ENCODE measurements around the gene MLXIPL. TPM values are rescaled to one million over a fixed set of nuclear protein-coding genes. Genes with fewer than 3 reads are reported as not detected.
"Not testable (repeated sequence)": the region's sequence is repeated elsewhere in the genome, so short reads cannot be mapped to it uniquely, and the experiment has no call there.

MLXIPL gene
- total and polyA plus RNA-seq, 4 donors: 50.3 to 384 (median 232) TPM

DNA sequence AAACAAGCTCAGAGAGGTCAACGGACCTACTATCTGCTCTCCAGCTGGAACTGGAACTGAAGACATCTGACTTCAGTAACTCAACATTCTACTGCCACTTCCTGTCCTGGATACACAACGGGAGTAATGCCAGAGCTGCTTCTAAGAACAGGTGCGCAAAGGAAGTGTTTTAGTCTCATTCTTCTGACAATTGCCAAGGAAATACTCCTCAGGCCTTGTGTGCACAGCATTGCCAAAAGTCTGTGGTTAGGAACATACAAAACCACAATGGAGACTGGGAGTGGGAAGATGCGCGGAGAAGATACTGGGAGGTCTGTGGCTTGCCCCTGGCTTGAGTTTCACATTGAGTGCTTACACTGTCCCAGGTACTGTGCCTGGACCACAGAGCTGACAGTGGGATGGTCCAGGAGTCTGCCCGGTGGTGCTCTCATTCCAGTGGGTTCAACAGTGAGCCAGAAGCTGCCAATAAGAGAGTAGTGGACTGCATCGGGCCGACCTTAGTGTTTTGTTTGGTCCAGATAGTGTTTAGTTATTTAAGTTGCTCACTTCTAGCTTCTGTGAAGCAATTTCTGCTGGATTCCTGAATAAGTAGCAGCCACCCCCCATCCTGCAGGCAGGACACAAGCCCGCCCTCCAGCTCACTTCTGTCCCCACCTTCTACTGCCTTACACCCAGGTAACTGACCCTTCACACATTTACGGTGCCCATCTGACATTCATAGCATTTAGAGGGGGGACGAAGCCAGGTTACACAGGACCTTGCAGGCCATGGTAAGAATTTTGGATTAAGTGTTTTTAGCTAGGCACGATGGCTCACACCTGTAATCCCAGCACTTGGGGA lies 56.3 kb downstream of the MLXIPL start:
- no peaks in the 10 kb centered on the region for H3K9me3 ChIP-seq (ENCODE audit: control insufficient read depth in 4 of 4, low read length in 3 of 4)
- DNase-seq (ENCODE audit: low spot score): no peak
- no peak overlapping the region for H3K27ac ChIP-seq (ENCODE audit: low read depth in 1 of 2, low read length in 2 of 2)
- H3K9ac ChIP-seq (ENCODE audit: low read depth in 1 of 2, low read length in 2 of 2): no peak overlapping the region
- H3K27me3 ChIP-seq (ENCODE audit: control insufficient read depth in 4 of 4, insufficient read depth in 4 of 4, low read length in 3 of 4): no peaks in the 10 kb centered on the region
- TF ChIP-seq TAF1 (conservative IDR thresholded peaks at IDR 0.05) (no peak), HNF4G (IDR thresholded peaks at IDR 0.05) (no peak)
- peaks cover 13 to 28% (median 17%) of the 10 kb centered on the region in 4 donors for H3K36me3 ChIP-seq (ENCODE audit: control insufficient read depth in 4 of 4, insufficient read depth in 3 of 4, low read depth in 1 of 4, low read length in 3 of 4)
- 86% methylated on average over 12 of the region's 12 CpGs for whole genome bisulfite sequencing
- H3K4me3 ChIP-seq (ENCODE audit: low read depth in 1 of 3, low read length in 3 of 3): no peak overlapping the region
- peaks cover 0 to 8% (median 0%) of the 10 kb centered on the region in 4 donors for H3K4me1 ChIP-seq (ENCODE audit: control insufficient read depth in 4 of 4, insufficient read depth in 4 of 4, low read length in 3 of 4)

DNA sequence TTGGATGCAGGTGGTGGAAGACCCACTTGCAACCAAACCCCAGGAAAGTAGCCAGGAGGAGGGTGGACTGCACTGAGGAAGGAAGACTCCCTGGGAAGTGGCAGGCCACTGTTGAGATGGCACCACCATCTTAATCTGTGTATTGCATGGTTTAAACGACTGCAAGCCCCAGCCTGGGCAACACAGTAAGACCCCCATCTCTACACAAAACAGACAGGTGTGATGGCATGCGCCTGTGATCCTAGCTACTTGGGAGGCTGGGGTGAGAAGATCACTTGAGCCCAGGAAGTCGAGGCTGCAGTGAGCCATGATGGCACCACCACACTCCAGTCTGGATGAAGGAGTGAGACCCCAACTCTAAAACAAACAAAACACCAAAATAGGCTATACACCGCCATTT lies 57.2 kb downstream of the MLXIPL start:
- no peak overlapping the region for H3K4me3 ChIP-seq (ENCODE audit: low read depth in 1 of 3, low read length in 3 of 3)
- no peaks in the 10 kb centered on the region for H3K9me3 ChIP-seq (ENCODE audit: control insufficient read depth in 4 of 4, low read length in 3 of 4)
- peaks cover 0 to 8% (median 0%) of the 10 kb centered on the region in 4 donors for H3K4me1 ChIP-seq (ENCODE audit: control insufficient read depth in 4 of 4, insufficient read depth in 4 of 4, low read length in 3 of 4)
- H3K9ac ChIP-seq (ENCODE audit: low read depth in 1 of 2, low read length in 2 of 2): no peak overlapping the region
- WGBS: 88% methylated on average over 4 of the region's 4 CpGs
- no peaks in the 10 kb centered on the region for H3K27me3 ChIP-seq (ENCODE audit: control insufficient read depth in 4 of 4, insufficient read depth in 4 of 4, low read length in 3 of 4)
- no peak overlapping the region for H3K27ac ChIP-seq (ENCODE audit: low read depth in 1 of 2, low read length in 2 of 2)
- TF ChIP-seq, protein P1, sequence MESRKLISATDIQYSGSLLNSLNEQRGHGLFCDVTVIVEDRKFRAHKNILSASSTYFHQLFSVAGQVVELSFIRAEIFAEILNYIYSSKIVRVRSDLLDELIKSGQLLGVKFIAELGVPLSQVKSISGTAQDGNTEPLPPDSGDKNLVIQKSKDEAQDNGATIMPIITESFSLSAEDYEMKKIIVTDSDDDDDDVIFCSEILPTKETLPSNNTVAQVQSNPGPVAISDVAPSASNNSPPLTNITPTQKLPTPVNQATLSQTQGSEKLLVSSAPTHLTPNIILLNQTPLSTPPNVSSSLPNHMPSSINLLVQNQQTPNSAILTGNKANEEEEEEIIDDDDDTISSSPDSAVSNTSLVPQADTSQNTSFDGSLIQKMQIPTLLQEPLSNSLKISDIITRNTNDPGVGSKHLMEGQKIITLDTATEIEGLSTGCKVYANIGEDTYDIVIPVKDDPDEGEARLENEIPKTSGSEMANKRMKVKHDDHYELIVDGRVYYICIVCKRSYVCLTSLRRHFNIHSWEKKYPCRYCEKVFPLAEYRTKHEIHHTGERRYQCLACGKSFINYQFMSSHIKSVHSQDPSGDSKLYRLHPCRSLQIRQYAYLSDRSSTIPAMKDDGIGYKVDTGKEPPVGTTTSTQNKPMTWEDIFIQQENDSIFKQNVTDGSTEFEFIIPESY (IDR thresholded peaks at IDR 0.05): no peak
- TF ChIP-seq GABPA (IDR thresholded peaks at IDR 0.05 in 1 of 2, conservative IDR thresholded peaks at IDR 0.05 in 1 of 2) (no peak), TAF1 (conservative IDR thresholded peaks at IDR 0.05) (no peak), SP1 (IDR thresholded peaks at IDR 0.05) (no peak), JUND (IDR thresholded peaks at IDR 0.05) (no peak), RAD21 (IDR thresholded peaks at IDR 0.05) (no peak), HNF4G (IDR thresholded peaks at IDR 0.05) (no peak), EGR1 (IDR thresholded peaks at IDR 0.05; ENCODE audit: low read depth in 2 of 2) (no peak), HNF4A (conservative IDR thresholded peaks at IDR 0.05) (no peak), FOXA1 (IDR thresholded peaks at IDR 0.05) (no peak), NR2F2 (IDR thresholded peaks at IDR 0.05) (no peak), YY1 (IDR thresholded peaks at IDR 0.05) (no peak), RXRA (IDR thresholded peaks at IDR 0.05) (no peak)
- TF ChIP-seq, protein P2, sequence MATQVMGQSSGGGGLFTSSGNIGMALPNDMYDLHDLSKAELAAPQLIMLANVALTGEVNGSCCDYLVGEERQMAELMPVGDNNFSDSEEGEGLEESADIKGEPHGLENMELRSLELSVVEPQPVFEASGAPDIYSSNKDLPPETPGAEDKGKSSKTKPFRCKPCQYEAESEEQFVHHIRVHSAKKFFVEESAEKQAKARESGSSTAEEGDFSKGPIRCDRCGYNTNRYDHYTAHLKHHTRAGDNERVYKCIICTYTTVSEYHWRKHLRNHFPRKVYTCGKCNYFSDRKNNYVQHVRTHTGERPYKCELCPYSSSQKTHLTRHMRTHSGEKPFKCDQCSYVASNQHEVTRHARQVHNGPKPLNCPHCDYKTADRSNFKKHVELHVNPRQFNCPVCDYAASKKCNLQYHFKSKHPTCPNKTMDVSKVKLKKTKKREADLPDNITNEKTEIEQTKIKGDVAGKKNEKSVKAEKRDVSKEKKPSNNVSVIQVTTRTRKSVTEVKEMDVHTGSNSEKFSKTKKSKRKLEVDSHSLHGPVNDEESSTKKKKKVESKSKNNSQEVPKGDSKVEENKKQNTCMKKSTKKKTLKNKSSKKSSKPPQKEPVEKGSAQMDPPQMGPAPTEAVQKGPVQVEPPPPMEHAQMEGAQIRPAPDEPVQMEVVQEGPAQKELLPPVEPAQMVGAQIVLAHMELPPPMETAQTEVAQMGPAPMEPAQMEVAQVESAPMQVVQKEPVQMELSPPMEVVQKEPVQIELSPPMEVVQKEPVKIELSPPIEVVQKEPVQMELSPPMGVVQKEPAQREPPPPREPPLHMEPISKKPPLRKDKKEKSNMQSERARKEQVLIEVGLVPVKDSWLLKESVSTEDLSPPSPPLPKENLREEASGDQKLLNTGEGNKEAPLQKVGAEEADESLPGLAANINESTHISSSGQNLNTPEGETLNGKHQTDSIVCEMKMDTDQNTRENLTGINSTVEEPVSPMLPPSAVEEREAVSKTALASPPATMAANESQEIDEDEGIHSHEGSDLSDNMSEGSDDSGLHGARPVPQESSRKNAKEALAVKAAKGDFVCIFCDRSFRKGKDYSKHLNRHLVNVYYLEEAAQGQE (IDR thresholded peaks at IDR 0.05): no peak
- TF ChIP-seq, protein P3, sequence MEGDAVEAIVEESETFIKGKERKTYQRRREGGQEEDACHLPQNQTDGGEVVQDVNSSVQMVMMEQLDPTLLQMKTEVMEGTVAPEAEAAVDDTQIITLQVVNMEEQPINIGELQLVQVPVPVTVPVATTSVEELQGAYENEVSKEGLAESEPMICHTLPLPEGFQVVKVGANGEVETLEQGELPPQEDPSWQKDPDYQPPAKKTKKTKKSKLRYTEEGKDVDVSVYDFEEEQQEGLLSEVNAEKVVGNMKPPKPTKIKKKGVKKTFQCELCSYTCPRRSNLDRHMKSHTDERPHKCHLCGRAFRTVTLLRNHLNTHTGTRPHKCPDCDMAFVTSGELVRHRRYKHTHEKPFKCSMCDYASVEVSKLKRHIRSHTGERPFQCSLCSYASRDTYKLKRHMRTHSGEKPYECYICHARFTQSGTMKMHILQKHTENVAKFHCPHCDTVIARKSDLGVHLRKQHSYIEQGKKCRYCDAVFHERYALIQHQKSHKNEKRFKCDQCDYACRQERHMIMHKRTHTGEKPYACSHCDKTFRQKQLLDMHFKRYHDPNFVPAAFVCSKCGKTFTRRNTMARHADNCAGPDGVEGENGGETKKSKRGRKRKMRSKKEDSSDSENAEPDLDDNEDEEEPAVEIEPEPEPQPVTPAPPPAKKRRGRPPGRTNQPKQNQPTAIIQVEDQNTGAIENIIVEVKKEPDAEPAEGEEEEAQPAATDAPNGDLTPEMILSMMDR (IDR thresholded peaks at IDR 0.05; ENCODE audit: low read depth, low read length, missing input control): no peak
- TF ChIP-seq, protein P4, sequence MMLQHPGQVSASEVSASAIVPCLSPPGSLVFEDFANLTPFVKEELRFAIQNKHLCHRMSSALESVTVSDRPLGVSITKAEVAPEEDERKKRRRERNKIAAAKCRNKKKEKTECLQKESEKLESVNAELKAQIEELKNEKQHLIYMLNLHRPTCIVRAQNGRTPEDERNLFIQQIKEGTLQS (IDR thresholded peaks at IDR 0.05): no peak
- H3K36me3 ChIP-seq (ENCODE audit: control insufficient read depth in 4 of 4, insufficient read depth in 3 of 4, low read depth in 1 of 4, low read length in 3 of 4): peaks cover 7 to 21% (median 13%) of the 10 kb centered on the region in 4 donors
- DNase-seq (ENCODE audit: low spot score): no peak

DNA sequence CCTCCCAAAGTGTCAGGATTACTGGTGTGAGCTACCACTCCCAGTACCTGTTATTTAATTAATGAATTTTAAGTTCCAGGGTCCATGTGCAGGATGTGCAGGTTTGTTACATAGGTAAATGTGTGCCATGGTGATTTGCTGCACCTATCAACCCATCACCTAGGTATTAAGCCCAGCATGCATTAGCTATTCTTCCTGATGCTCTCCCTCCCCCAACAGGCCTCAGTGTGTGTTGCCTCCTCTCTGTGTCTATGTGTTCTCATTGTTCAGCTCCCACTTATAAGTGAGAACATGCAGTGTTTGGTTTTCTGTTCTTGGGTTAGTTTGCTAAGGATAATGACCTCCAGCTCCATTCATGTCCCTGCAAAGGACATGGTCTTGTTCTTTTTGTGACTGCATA lies 57.9 kb downstream of the MLXIPL start:
- not testable (repeated sequence) for DNase-seq (ENCODE audit: low spot score); H3K9me3 ChIP-seq (ENCODE audit: control insufficient read depth in 4 of 4, low read length in 3 of 4); H3K27me3 ChIP-seq (ENCODE audit: control insufficient read depth in 4 of 4, insufficient read depth in 4 of 4, low read length in 3 of 4); H3K4me1 ChIP-seq (ENCODE audit: control insufficient read depth in 4 of 4, insufficient read depth in 4 of 4, low read length in 3 of 4)
- Histone ChIP-seq H3K27ac (ENCODE audit: low read depth in 1 of 2, low read length in 2 of 2) (peak overlapping the region in 1 of 2 donors; percentile 30), H3K4me3 (ENCODE audit: low read depth in 1 of 3, low read length in 3 of 3) (peak overlapping the region; percentile 45 to 68 (median 63)), H3K36me3 (ENCODE audit: control insufficient read depth in 4 of 4, insufficient read depth in 3 of 4, low read depth in 1 of 4, low read length in 3 of 4) (peaks cover 7 to 19% (median 13%) of the 10 kb centered on the region in 4 donors), H3K9ac (ENCODE audit: low read depth in 1 of 2, low read length in 2 of 2) (peak overlapping the region; percentile 64 to 65)

Measured in liver (tissue), 9 donors.